Measurements from ENCODE around the gene PRLH.

PRLH gene

GRCh38 chr2:237540223-237540775 is 26.1 kb upstream of the PRLH start:
- no peak for DNase-seq

GRCh38 chr2:237540823-237541222 is 25.6 kb upstream of the PRLH start:
- no peak for DNase-seq

- no peak for DNase-seq
These were observed 25.1 kb upstream of the PRLH start for GRCh38 chr2:237541243-237541642.

- no peak for DNase-seq
These were observed 24.2 kb upstream of the PRLH start for GRCh38 chr2:237542001-237542704.

- no peak for DNase-seq
These were observed 20.1 kb upstream of the PRLH start for GRCh38 chr2:237546040-237546875.

- DNase-seq: no peak
These were observed 19.4 kb upstream of the PRLH start for GRCh38 chr2:237546876-237547395.

- DNase-seq: no peak
These were observed 18.4 kb upstream of the PRLH start for GRCh38 chr2:237547841-237548416.

- no peak for DNase-seq
These were observed 17.2 kb upstream of the PRLH start for GRCh38 chr2:237549216-237549615.

GRCh38 chr2:237549643-237550415 is 16.5 kb upstream of the PRLH start:
- DNase-seq: no peak

GRCh38 chr2:237551071-237551574 is 15.3 kb upstream of the PRLH start:
- DNase-seq: no peak

GRCh38 chr2:237552908-237553307 is 13.5 kb upstream of the PRLH start:
- no peak for DNase-seq

- DNase-seq: no peak
These were observed 12.4 kb upstream of the PRLH start for GRCh38 chr2:237553948-237554347.

- DNase-seq: no peak
These were observed 10.8 kb upstream of the PRLH start for GRCh38 chr2:237555560-237555959.

- no peak for DNase-seq
These were observed 9.4 kb upstream of the PRLH start for GRCh38 chr2:237556773-237557632.

GRCh38 chr2:237557633-237558015 is 8.8 kb upstream of the PRLH start:
- no peak for DNase-seq

GRCh38 chr2:237558961-237559641 is 7.3 kb upstream of the PRLH start:
- DNase-seq: no peak

- DNase-seq: no peak
These were observed 5.2 kb upstream of the PRLH start for GRCh38 chr2:237561221-237561620.

- no peak for DNase-seq
These were observed 2.6 kb upstream of the PRLH start for GRCh38 chr2:237563816-237564215.

- DNase-seq: no peak
These were observed 1.7 kb upstream of the PRLH start for GRCh38 chr2:237564526-237565131.

GRCh38 chr2:237565974-237566373 is 400 bp upstream of the PRLH start:
- no peak for DNase-seq

Data from cortex of kidney (tissue), 1 donor.